Erythroblast (primary cell): ENCODE results near the gene AMZ2.

Experiments
- DNase-seq, 2 experiments: peaks; one replicate each; lab custom pipeline; 2025; lab: John Stamatoyannopoulos, UW
- GATA1 ChIP-seq: IDR thresholded peaks from 2 replicates; pipeline ENCODE4 v1.6.1; 2011; ENCODE audit warnings: low read depth, mild to moderate bottlenecking, control low read depth, low read length, moderate library complexity
- POLR2A ChIP-seq: IDR thresholded peaks from 2 replicates; pipeline ENCODE4 v1.6.1; 2011; ENCODE audit warnings: mild to moderate bottlenecking, low read length

The AMZ2 gene

GRCh38 chr17:68305142-68305541 lies 57.3 kb downstream of the AMZ2 start:
- DNase-seq: no peak
- TF ChIP-seq GATA1 (no peak), POLR2A (no peak)
